ENCODE results near the gene PDXP. TPM values are rescaled to one million over a fixed set of nuclear protein-coding genes. Genes with fewer than 3 reads are reported as not detected.

The PDXP gene
- total and polyA plus RNA-seq, 9 of the 15 experiments (the other 6 are each of a cell fraction or from before 2014, with no cell fraction given), result 7.9 to 54.2 (median 38.8) TPM

- no peak for TF ChIP-seq RBM39 (optimal IDR thresholded peaks at IDR 0.05; ENCODE audit: low read depth, low read length)
- TF ChIP-seq SRSF9 (IDR thresholded peaks at IDR 0.05; ENCODE audit: borderline replicate concordance, low read depth, low read length), result no peak
- peak; percentile 72 for TF ChIP-seq POLR2G (IDR thresholded peaks at IDR 0.05; ENCODE audit: low read depth, low read length)
- no peak for TF ChIP-seq KLF1 (tag; IDR thresholded peaks at IDR 0.05)
- peak; percentile 63 for TF ChIP-seq EGR1 (conservative IDR thresholded peaks at IDR 0.05)
- TF ChIP-seq SFPQ (IDR thresholded peaks at IDR 0.05; ENCODE audit: low read depth, low read length), result no peak
- TF ChIP-seq PPARD (CRISPR knock-in tag; IDR thresholded peaks at IDR 0.05), result no peak
- no peak for TF ChIP-seq ZNF696 (CRISPR knock-in tag; conservative IDR thresholded peaks at IDR 0.05)
- 0 out of 4 replicates have a peak, but pooled peaks of 1 of the 2 experiments have one; percentile 28 for TF ChIP-seq NRF1 (conservative IDR thresholded peaks at IDR 0.05 in 1 of 2, IDR thresholded peaks at IDR 0.05 in 1 of 2)
- no peak for TF ChIP-seq TAF9B (IDR thresholded peaks at IDR 0.05; ENCODE audit: partially characterized antibody)
- TF ChIP-seq YY1 (IDR thresholded peaks at IDR 0.05; ENCODE audit: borderline replicate concordance in 1 of 3, control insufficient read depth in 1 of 3, extremely low read depth in 1 of 3, insufficient read depth in 3 of 3, insufficient read length in 1 of 3, insufficient replicate concordance in 2 of 3, low read depth in 1 of 3, low read length in 2 of 3), result peak in 1 of 3 experiments; percentile 5
- TF ChIP-seq MITF (IDR thresholded peaks at IDR 0.05), result no peak
- TF ChIP-seq TFAP4 (CRISPR knock-in tag; IDR thresholded peaks at IDR 0.05; ENCODE audit: borderline replicate concordance), result peak; percentile 29; the same call in 1 of the 2 replicates
- peak; percentile 30; a peak in 1 of 4 replicates for TF ChIP-seq MAZ (CRISPR knock-in tag; conservative IDR thresholded peaks at IDR 0.05 in 1 of 2, IDR thresholded peaks at IDR 0.05 in 1 of 2)
- TF ChIP-seq CTCFL (IDR thresholded peaks at IDR 0.05; ENCODE audit: borderline replicate concordance, insufficient read depth, low read depth, low read length, poor library complexity, severe bottlenecking), result no peak
Observed at GRCh38 chr22:37639070-37639760, 19.3 kb upstream of the PDXP start, which contains the start of gene SH3BP1 (continued).
